ENCODE data around the gene PLTP. TPM values are rescaled to one million over a fixed set of nuclear protein-coding genes. Genes with fewer than 3 reads are reported as not detected.

The PLTP gene
- total RNA-seq, 1 donor: 107 TPM

GRCh38 chr20:45850238-45850637 is 61.7 kb downstream of the PLTP start:
- TF ChIP-seq CTCF (IDR thresholded peaks at IDR 0.05; ENCODE audit: insufficient read depth, low read length): no peak

GRCh38 chr20:45848969-45849582 is 62.9 kb downstream of the PLTP start:
- no peak overlapping the region for H3K4me3 ChIP-seq (ENCODE audit: low read depth, low read length)
- DNase-seq (ENCODE audit: low read depth): no peak
- no peak for TF ChIP-seq CTCF (IDR thresholded peaks at IDR 0.05; ENCODE audit: insufficient read depth, low read length)

More at GRCh38 chr20:45850238-45850637, 61.7 kb downstream of the PLTP start:
- no peak for DNase-seq (ENCODE audit: low read depth)
- no peak overlapping the region for H3K4me3 ChIP-seq (ENCODE audit: low read depth, low read length)

Other genes starting within 250 kb of the PLTP start
- not detected in 2 replicates for gene WFDC11, start 241.9 kb downstream of the PLTP start, total RNA-seq (ENCODE audit: low replicate concordance)
- not detected in 2 replicates for gene WFDC13, start 210.1 kb downstream of the PLTP start, total RNA-seq (ENCODE audit: low replicate concordance)
- not detected in 2 replicates for gene WFDC10B, start 207.1 kb downstream of the PLTP start, total RNA-seq (ENCODE audit: low replicate concordance)
- not detected in 2 replicates for gene SPINT4, start 189.8 kb downstream of the PLTP start, total RNA-seq (ENCODE audit: low replicate concordance)
- gene WFDC3, start 120.3 kb downstream of the PLTP start, total RNA-seq (ENCODE audit: low replicate concordance): 0.18 TPM in 1 of 2 replicates, not detected in the other
- 17.4 and 26.4 TPM in 2 replicates for gene DNTTIP1, start 120.2 kb downstream of the PLTP start, total RNA-seq (ENCODE audit: low replicate concordance)
- gene UBE2C, start 99.5 kb downstream of the PLTP start, total RNA-seq (ENCODE audit: low replicate concordance): 0.49 and 53.3 TPM in 2 replicates
- gene TNNC2, start 84.8 kb downstream of the PLTP start, total RNA-seq (ENCODE audit: low replicate concordance): 0.45 and 1.8 TPM in 2 replicates
- gene SNX21, start 78.4 kb downstream of the PLTP start, total RNA-seq (ENCODE audit: low replicate concordance): 88.8 and 90.7 TPM in 2 replicates
- gene ACOT8, start 54.8 kb downstream of the PLTP start, total RNA-seq (ENCODE audit: low replicate concordance): 17.7 and 25.8 TPM in 2 replicates
- 1.9 and 4.3 TPM in 2 replicates for gene ZSWIM3, start 54.5 kb downstream of the PLTP start, total RNA-seq (ENCODE audit: low replicate concordance)
- gene ZSWIM1, start 30.9 kb downstream of the PLTP start, total RNA-seq (ENCODE audit: low replicate concordance): 4.0 and 15.1 TPM in 2 replicates
- gene SPATA25, start 24.5 kb downstream of the PLTP start, total RNA-seq (ENCODE audit: low replicate concordance): 2.1 and 9.6 TPM in 2 replicates
- 6.8 and 7.0 TPM in 2 replicates for gene NEURL2, start 20.9 kb downstream of the PLTP start, total RNA-seq (ENCODE audit: low replicate concordance)
- gene CTSA, start 20.8 kb downstream of the PLTP start, total RNA-seq (ENCODE audit: low replicate concordance): 56.2 and 166 TPM in 2 replicates
- gene PCIF1, start 22.5 kb upstream of the PLTP start, total RNA-seq (ENCODE audit: low replicate concordance): 12.1 and 15.9 TPM in 2 replicates
- 18.2 and 20.9 TPM in 2 replicates for gene ZNF335, start 60.0 kb upstream of the PLTP start, total RNA-seq (ENCODE audit: low replicate concordance)
- gene MMP9, start 96.8 kb upstream of the PLTP start, total RNA-seq (ENCODE audit: low replicate concordance): not detected in 2 replicates
- gene SLC12A5, start 117.1 kb upstream of the PLTP start, total RNA-seq (ENCODE audit: low replicate concordance): not detected in 2 replicates
- gene NCOA5, start 177.8 kb upstream of the PLTP start, total RNA-seq (ENCODE audit: low replicate concordance): 11.9 and 24.0 TPM in 2 replicates
- 0.45 and 1.5 TPM in 2 replicates for gene CD40, start 206.2 kb upstream of the PLTP start, total RNA-seq (ENCODE audit: low replicate concordance)